ENCODE measurements around the gene GBX1. TPM values are rescaled to one million over a fixed set of nuclear protein-coding genes. Genes with fewer than 3 reads are reported as not detected.

The GBX1 gene
- total RNA-seq, 1 donor from 2014 or later, result not detected

DNA sequence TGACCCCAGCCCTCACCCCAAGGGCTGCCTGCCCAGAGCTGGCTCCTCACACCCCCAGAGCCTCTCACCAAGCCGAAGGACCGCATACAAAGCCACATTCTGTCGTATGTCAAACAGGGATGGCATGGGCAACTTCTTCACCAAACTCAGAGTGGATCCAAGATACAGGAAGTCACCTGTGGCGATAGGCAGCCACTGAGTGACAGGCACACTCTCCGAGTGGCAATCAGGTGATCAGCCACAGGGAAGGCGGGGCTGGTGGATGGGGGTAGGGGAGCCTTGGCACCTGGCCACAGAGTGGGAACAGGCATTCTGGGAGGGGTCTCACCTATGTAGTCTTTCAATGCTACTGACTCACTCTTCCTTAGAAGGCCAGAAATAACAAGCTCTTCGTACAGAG, 26.7 kb upstream of the GBX1 start:
- no peak for DNase-seq (ENCODE audit: low read depth)
- H3K4me3 ChIP-seq (ENCODE audit: low read depth, low read length), result no peak overlapping the region
- TF ChIP-seq, protein P1, sequence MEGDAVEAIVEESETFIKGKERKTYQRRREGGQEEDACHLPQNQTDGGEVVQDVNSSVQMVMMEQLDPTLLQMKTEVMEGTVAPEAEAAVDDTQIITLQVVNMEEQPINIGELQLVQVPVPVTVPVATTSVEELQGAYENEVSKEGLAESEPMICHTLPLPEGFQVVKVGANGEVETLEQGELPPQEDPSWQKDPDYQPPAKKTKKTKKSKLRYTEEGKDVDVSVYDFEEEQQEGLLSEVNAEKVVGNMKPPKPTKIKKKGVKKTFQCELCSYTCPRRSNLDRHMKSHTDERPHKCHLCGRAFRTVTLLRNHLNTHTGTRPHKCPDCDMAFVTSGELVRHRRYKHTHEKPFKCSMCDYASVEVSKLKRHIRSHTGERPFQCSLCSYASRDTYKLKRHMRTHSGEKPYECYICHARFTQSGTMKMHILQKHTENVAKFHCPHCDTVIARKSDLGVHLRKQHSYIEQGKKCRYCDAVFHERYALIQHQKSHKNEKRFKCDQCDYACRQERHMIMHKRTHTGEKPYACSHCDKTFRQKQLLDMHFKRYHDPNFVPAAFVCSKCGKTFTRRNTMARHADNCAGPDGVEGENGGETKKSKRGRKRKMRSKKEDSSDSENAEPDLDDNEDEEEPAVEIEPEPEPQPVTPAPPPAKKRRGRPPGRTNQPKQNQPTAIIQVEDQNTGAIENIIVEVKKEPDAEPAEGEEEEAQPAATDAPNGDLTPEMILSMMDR (conservative IDR thresholded peaks at IDR 0.05; ENCODE audit: low read depth, low read length), result no peak

DNA sequence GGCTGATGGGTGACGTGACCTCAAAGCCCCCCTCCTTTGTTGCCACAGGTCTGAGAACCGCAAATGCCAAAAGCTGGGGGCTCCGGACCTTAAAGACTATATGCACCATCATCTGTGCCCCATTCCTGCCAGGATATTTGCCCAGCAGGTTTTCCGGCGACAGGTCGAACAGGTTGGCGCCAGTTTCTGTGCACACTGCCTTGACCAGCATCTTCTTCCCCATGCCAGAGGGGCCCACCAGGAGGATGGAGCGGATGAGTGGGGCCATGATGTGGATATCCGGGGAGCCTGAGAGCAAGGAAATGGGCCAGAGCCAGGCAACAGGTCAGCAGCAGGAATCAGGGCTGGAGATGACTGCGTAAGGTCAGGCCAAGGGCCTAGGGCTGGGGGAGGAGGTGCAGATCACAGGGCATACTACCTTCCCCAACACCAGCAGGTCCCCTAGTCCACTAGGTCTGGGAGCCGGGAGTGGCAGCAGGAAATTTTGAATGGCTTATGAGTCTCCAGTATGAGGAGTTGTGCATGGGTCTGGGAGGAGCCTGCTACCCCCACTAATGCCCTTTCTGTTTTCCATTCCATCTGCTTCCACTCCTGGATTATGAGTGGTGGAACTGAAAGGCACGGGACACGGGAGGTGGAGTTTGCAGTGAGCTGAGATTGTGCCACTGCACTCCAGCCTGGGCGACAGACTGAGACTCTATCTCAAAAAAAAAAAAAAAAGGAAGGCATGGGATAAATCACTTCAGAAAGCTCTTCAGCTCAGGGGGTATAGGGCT, 25.9 kb upstream of the GBX1 start:
- H3K4me3 ChIP-seq (ENCODE audit: low read depth, low read length), result no peak overlapping the region
- TF ChIP-seq, protein P1 (conservative IDR thresholded peaks at IDR 0.05; ENCODE audit: low read depth, low read length), result no peak
- DNase-seq (ENCODE audit: low read depth), result no peak

DNA sequence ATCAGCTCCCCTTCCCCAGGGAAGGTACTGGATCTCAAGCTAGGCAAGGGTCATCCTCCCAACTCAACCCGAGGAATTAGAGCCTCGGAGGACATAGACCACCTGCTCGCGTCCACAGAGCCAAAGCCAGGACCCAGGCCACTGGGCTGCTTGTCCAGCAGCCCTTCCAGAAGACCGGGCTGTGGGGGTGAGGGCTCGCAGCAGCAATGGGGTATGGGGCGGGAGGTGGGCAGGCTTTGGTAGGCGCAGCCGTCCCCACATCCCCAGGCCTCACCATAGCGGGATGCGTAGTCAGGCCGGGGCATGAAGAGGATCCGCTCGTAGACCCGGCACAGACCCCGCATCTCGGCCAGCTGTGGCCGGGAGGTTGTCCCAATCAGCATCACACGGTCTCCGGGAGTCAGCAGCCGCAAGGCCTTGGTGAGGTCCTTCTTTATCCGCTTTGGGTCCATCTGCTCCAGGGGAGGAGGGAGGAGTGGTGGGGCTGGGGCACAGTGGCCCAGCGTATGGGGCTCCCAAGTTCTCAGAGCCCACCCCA, 24.6 kb upstream of the GBX1 start:
- no peak overlapping the region for H3K4me3 ChIP-seq (ENCODE audit: low read depth, low read length)
- no peak for DNase-seq (ENCODE audit: low read depth)
- TF ChIP-seq, protein P1 (conservative IDR thresholded peaks at IDR 0.05; ENCODE audit: low read depth, low read length), result no peak

DNA sequence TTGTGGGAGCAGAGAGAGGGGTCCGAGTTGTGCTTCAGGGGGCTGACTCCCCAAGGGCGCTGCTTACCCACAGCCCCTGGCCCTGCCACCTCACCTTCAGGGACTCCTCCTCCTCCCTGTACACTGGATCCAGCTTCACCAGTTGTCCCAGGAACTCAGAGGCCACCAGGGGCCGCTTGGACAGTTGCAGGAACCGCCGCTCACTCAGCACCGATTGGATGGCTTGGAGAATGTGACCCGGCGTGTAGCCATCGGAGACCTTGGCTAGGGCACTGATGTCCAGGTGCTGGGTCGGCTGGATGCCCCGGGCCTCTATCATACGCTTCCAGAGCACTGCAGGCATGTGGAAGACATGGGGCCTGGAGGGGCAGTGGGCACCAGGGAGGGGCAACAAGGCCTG, 24.1 kb upstream of the GBX1 start:
- TF ChIP-seq, protein P1 (conservative IDR thresholded peaks at IDR 0.05; ENCODE audit: low read depth, low read length), result no peak
- no peak overlapping the region for H3K4me3 ChIP-seq (ENCODE audit: low read depth, low read length)
- no peak for DNase-seq (ENCODE audit: low read depth)

DNA sequence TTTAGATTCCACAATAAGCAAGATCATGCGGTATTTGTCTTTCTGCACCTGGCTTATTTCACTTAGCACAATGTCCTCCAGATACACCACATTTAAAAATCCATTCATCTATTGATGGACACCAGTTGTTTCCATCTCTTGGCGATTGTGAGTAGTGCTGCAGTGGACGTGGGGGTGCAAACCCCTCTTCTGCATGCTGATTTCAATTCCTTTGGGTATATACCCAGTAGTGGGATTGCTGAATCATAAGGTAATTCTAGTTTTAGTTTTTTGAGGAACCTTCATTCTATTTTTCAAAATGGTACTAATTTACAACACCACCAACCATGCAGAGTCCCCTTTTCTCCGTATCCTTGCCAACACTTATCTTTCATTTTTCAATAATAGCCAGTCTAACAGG, 21.5 kb upstream of the GBX1 start:
- no peak for DNase-seq (ENCODE audit: low read depth)
- H3K4me3 ChIP-seq (ENCODE audit: low read depth, low read length), result no peak overlapping the region
- TF ChIP-seq, protein P1 (conservative IDR thresholded peaks at IDR 0.05; ENCODE audit: low read depth, low read length), result no peak

DNA sequence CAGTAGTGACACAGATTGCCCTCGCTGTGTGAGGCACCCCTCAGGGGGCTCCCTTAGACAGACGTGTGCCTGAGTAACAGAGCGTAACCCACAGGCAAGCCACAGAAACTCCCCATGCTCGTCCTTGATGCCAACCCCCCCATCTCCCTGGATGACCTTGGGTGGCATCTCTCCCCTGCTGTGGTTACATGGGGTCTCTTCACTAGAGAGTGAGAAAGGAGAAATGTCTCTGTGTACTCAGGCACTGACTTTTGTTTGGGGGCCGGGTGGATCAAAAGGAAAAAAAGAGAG, 20.7 kb upstream of the GBX1 start:
- TF ChIP-seq, protein P1 (conservative IDR thresholded peaks at IDR 0.05; ENCODE audit: low read depth, low read length), result no peak
- DNase-seq (ENCODE audit: low read depth), result no peak
- H3K4me3 ChIP-seq (ENCODE audit: low read depth, low read length), result no peak overlapping the region
